Lung (tissue), 12 donors: ENCODE measurements around the gene XPNPEP2. TPM values are rescaled to one million over a fixed set of nuclear protein-coding genes. Genes with fewer than 3 reads are reported as not detected.

ENCODE experiments used
- ATAC-seq: fragments of 200-7000 bp; cut with Tn5 transposase; one replicate; pipeline ENCODE4 v1.9.1; 2020; ENCODE audit warnings: moderate number of reproducible peaks; ENCODE audit not compliant: insufficient read depth, low FRiP score
- DNase-seq, 3 donors: peaks; one replicate each; pipeline ENCODE4 v3.0.0-alpha.2; 2013 to 2017
- H3K27ac ChIP-seq, 2 donors: one replicate each; pipeline ENCODE4 v1.5.1; 2013; ENCODE audit warnings: mild to moderate bottlenecking in 2 of 2, moderate library complexity in 2 of 2, control low read depth in 1 of 2, inconsistent platforms in 1 of 2, low read depth in 1 of 2, low read length in 1 of 2
- H3K27me3 ChIP-seq, 3 donors: one replicate each; pipeline ENCODE4 v1.5.1; 2013; ENCODE audit warnings: low read length in 2 of 3; ENCODE audit not compliant: control insufficient read depth in 3 of 3, insufficient read depth in 3 of 3
- H3K36me3 ChIP-seq, 4 donors: one replicate each; pipeline ENCODE4 v1.5.1; 2013; ENCODE audit warnings: low read length in 4 of 4, mild to moderate bottlenecking in 1 of 4, moderate library complexity in 1 of 4; ENCODE audit not compliant: control insufficient read depth in 4 of 4, insufficient read depth in 4 of 4
- H3K4me1 ChIP-seq, 5 donors: one replicate each; pipeline ENCODE4 v1.5.1; 2013; ENCODE audit warnings: low read length in 5 of 5, mild to moderate bottlenecking in 2 of 5, moderate library complexity in 1 of 5; ENCODE audit not compliant: control insufficient read depth in 5 of 5, insufficient read depth in 5 of 5
- H3K4me3 ChIP-seq: one replicate; pipeline ENCODE4 v1.5.1; 2013; ENCODE audit warnings: mild to moderate bottlenecking, control low read depth, moderate library complexity
- H3K9ac ChIP-seq, 2 donors: one replicate each; pipeline ENCODE4 v1.5.1; 2013; ENCODE audit warnings: low read length in 2 of 2, control low read depth in 1 of 2; ENCODE audit not compliant: insufficient read depth in 1 of 2
- H3K9me3 ChIP-seq, 4 donors: one replicate each; pipeline ENCODE4 v1.5.1; 2013; ENCODE audit warnings: low read length in 3 of 4, mild to moderate bottlenecking in 1 of 4, moderate library complexity in 1 of 4; ENCODE audit not compliant: control insufficient read depth in 4 of 4, insufficient read depth in 3 of 4
- WGBS, 2 donors: extraction: QIAGEN DNeasy Blood & Tissue Kit; methylation state at CpG; one replicate each; pipeline ENCODE4 v1.1.7; 2013; 5-methylcytosine and 5-hydroxymethylcytosine counted together
- polyA plus RNA-seq, 2 donors: library from polyadenylated mRNA; stranded (reverse); fragments of 200-250 nt; gene quantifications; one replicate each; pipeline ENCODE4 v1.2.1, GENCODE V29; 2013
- total RNA-seq, 2 donors: library from RNA; depleted of rRNA in 1 of 2; stranded (reverse); fragments of >200 nt in 1 of 2; gene quantifications; one replicate each; pipeline ENCODE4 v1.2.1, GENCODE V29; 2014 to 2021
- TF ChIP-seq, protein P1 (sequence below): IDR thresholded peaks from 2 replicates; pipeline ENCODE4 v1.5.1; 2012; ENCODE audit warnings: mild to moderate bottlenecking; ENCODE audit errors: control extremely low read depth, extremely low read depth
- donor health status: control.
- donor health status: control.
- donor health status: Bipolar disorder and iron deficiency.
- donor health status: healthy.
- donor health status: DM: yes; HTN: yes; CAD: no.

The XPNPEP2 gene
- total and polyA plus RNA-seq, 4 donors = 0.61 to 2.1 (median 1.3) TPM

DNA sequence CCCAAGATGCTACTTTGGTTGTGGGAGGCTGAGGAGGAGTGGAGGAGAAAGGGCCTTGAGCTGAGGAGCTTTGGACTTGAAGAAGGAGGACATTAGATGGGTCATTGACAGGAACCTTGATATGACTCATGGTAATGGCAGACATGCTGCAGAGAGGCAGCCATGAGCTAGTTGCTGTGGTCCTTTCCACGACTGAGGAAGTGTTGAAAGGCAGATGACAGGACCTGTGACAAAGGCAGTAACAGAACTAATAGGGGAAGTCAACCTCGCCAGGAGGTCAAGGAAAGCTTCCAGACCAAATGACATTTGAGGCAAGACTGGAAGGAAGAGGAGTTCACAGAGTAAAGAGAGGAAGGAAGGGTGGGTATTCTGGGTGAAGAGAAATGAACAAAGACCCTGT lies 7.6 kb upstream of the XPNPEP2 start:
- peaks cover 0 to 2% (median 0%) of the 10 kb centered on the region in 5 donors for H3K4me1 ChIP-seq
- no peak overlapping the region for H3K27ac ChIP-seq
- WGBS, 2 donors = 28 to 35% methylated on average over 2 of the region's 2 CpGs
- H3K27me3 ChIP-seq = peaks cover 0 to 10% (median 0%) of the 10 kb centered on the region in 3 donors
- no peaks in the 10 kb centered on the region for H3K36me3 ChIP-seq
- no peak overlapping the region for H3K9ac ChIP-seq
- TF ChIP-seq, protein P1, sequence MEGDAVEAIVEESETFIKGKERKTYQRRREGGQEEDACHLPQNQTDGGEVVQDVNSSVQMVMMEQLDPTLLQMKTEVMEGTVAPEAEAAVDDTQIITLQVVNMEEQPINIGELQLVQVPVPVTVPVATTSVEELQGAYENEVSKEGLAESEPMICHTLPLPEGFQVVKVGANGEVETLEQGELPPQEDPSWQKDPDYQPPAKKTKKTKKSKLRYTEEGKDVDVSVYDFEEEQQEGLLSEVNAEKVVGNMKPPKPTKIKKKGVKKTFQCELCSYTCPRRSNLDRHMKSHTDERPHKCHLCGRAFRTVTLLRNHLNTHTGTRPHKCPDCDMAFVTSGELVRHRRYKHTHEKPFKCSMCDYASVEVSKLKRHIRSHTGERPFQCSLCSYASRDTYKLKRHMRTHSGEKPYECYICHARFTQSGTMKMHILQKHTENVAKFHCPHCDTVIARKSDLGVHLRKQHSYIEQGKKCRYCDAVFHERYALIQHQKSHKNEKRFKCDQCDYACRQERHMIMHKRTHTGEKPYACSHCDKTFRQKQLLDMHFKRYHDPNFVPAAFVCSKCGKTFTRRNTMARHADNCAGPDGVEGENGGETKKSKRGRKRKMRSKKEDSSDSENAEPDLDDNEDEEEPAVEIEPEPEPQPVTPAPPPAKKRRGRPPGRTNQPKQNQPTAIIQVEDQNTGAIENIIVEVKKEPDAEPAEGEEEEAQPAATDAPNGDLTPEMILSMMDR = no peak
- ATAC-seq = no peak
- DNase-seq = no peak
- H3K4me3 ChIP-seq = no peak overlapping the region
- peaks cover 0 to 7% (median 0%) of the 10 kb centered on the region in 4 donors for H3K9me3 ChIP-seq

DNA sequence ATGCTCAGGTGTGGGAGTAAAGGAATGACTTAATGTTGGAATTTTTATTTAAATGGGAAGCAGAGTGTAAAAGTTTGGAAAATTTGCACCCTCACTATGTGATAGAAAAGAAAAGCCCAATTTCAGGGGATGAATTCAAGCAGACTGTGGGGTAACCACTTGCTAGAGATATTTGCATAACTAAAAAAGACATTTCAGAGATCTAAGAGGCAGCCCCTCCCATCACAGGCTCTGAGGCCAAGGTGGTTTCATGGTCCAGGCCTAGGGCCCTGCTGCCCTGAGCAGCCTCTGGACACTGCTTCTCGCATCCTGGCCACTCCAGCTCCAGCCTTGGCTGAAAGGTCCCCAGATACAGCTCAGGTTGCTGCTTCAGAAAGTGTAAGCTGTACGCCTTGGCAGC lies 5.9 kb upstream of the XPNPEP2 start:
- TF ChIP-seq, protein P1 = no peak
- no peak for ATAC-seq
- Histone ChIP-seq H3K9ac (no peak overlapping the region), H3K27ac (no peak overlapping the region), H3K9me3 (peaks cover 0 to 7% (median 0%) of the 10 kb centered on the region in 4 donors), H3K36me3 (no peaks in the 10 kb centered on the region), H3K4me1 (peaks cover 0 to 2% (median 2%) of the 10 kb centered on the region in 5 donors), H3K27me3 (peaks cover 0 to 8% (median 0%) of the 10 kb centered on the region in 3 donors), H3K4me3 (no peak overlapping the region)
- no peak for DNase-seq
- WGBS, 2 donors = 84 to 95% methylated on average over 2 of the region's 2 CpGs

DNA sequence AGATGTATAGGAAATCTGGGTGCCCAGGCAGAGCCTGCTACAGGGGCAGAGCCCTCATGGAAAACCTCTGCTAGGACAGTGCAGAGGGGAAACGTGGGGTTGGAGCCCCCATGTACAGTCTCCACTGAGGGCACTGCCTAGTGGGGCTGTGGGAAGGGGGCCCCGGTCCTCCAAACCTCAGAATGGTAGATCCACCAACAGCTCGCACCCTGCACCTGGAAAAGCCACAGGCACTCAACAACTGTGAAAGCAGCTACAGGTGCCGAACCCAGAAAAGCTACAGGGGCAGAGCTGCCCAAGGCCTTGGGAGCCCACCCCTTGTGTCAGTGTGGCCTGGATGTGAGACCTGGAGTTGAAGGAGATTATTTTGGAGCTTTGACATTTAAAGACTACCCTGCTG lies 5.4 kb upstream of the XPNPEP2 start:
- 78 to 95% methylated on average over 3 to 4 of the region's 4 CpGs for WGBS, 2 donors
- TF ChIP-seq, protein P1 = no peak
- no peak for ATAC-seq
- Histone ChIP-seq H3K9me3 (peaks cover 0 to 7% (median 0%) of the 10 kb centered on the region in 4 donors), H3K4me3 (no peak overlapping the region), H3K9ac (no peak overlapping the region), H3K4me1 (peaks cover 0 to 7% (median 0%) of the 10 kb centered on the region in 5 donors), H3K27ac (no peak overlapping the region), H3K36me3 (no peaks in the 10 kb centered on the region), H3K27me3 (peaks cover 0 to 7% (median 0%) of the 10 kb centered on the region in 3 donors)
- DNase-seq = no peak

DNA sequence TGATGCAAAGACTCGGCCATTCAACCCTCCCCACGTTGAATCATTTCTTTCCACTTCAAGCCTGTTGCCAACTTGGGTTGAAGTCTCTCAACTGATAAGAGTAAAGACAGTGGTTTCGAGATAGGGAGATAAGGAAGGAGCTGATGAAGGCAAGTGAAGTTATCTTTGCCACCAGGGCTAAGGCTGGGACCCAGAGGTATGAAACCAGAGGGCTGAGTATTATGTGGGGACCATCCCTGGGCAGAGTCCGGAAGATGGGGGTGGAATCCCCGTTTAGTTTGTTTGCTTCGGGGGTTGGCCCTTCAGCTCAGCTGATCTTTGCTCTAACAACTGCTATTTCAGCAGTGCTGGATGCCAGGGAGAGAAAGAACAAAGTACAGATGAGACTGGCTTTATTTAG lies 2.3 kb upstream of the XPNPEP2 start:
- peaks cover 0 to 7% (median 0%) of the 10 kb centered on the region in 4 donors for H3K9me3 ChIP-seq
- peaks cover 0 to 4% (median 0%) of the 10 kb centered on the region in 3 donors for H3K27me3 ChIP-seq
- ATAC-seq = no peak
- 56 to 72% methylated on average over 5 to 6 of the region's 6 CpGs for WGBS, 2 donors
- no peak overlapping the region for H3K27ac ChIP-seq
- no peak for DNase-seq
- TF ChIP-seq, protein P1 = no peak
- peaks cover 0 to 26% (median 3%) of the 10 kb centered on the region in 5 donors for H3K4me1 ChIP-seq
- H3K36me3 ChIP-seq = no peaks in the 10 kb centered on the region
- H3K9ac ChIP-seq = no peak overlapping the region
- no peak overlapping the region for H3K4me3 ChIP-seq
